Astrocyte (in vitro differentiated cells and primary cell): ENCODE data around the gene EEF1AKMT3. TPM values are rescaled to one million over a fixed set of nuclear protein-coding genes. Genes with fewer than 3 reads are reported as not detected.

Source experiments
- DNase-seq: peaks from one replicate; pipeline ENCODE4 v3.0.0-alpha.2; 2010; ENCODE audit warnings: low read depth
- FAIRE-seq: peaks from 2 replicates; lab custom pipeline; 2011; peaks lifted over from hg19 to GRCh38; lab: Jason Lieb, UNC
- H2AFZ ChIP-seq: 2 replicates; pipeline ENCODE4 v1.6.0; 2012; ENCODE audit warnings: low read depth, low read length, inconsistent platforms
- H3K27ac ChIP-seq: 2 replicates; pipeline ENCODE4 v1.5.1; 2011; ENCODE audit warnings: low read depth, low read length, inconsistent platforms
- H3K27me3 ChIP-seq: 2 replicates; pipeline ENCODE4 v1.6.0; 2011; ENCODE audit warnings: low read length, inconsistent platforms; ENCODE audit not compliant: insufficient read depth
- H3K36me3 ChIP-seq: 2 replicates; pipeline ENCODE4 v1.5.1; 2011; ENCODE audit warnings: low read length, inconsistent platforms; ENCODE audit not compliant: insufficient read depth
- H3K4me1 ChIP-seq: 2 replicates; pipeline ENCODE4 v1.5.1; 2011; ENCODE audit warnings: low read length, inconsistent platforms; ENCODE audit not compliant: insufficient read depth
- H3K4me2 ChIP-seq: 2 replicates; pipeline ENCODE4 v1.6.0; 2012; ENCODE audit warnings: low read length, inconsistent platforms
- H3K4me3 ChIP-seq: 2 replicates; pipeline ENCODE4 v1.5.1; 2011; ENCODE audit warnings: low read depth, mild to moderate bottlenecking, low read length, inconsistent platforms; ENCODE audit not compliant: insufficient read depth
- H3K79me2 ChIP-seq: 2 replicates; pipeline ENCODE4 v1.6.0; 2012; ENCODE audit warnings: mild to moderate bottlenecking, low read length, inconsistent platforms; ENCODE audit not compliant: insufficient read depth
- H3K9ac ChIP-seq: 2 replicates; pipeline ENCODE4 v1.6.0; 2012; ENCODE audit warnings: mild to moderate bottlenecking, low read length, inconsistent platforms
- H3K9me3 ChIP-seq: 2 replicates; pipeline ENCODE4 v1.5.1; 2012; ENCODE audit warnings: low read depth, mild to moderate bottlenecking, low read length, inconsistent platforms; ENCODE audit not compliant: insufficient read depth
- H4K20me1 ChIP-seq: 2 replicates; pipeline ENCODE4 v1.6.0; 2012; ENCODE audit warnings: low read length, inconsistent platforms; ENCODE audit not compliant: insufficient read depth
- H3K27ac Mint-ChIP-seq: one replicate; pipeline ENCODE4 v1.8.0; 2021; ENCODE audit warnings: mild to moderate bottlenecking, mixed read lengths; ENCODE audit not compliant: unreplicated experiment
- H3K27me3 Mint-ChIP-seq: one replicate; pipeline ENCODE4 v1.8.0; 2021; ENCODE audit warnings: low read depth, mixed read lengths; ENCODE audit not compliant: unreplicated experiment
- H3K36me3 Mint-ChIP-seq: one replicate; pipeline ENCODE4 v1.8.0; 2021; ENCODE audit warnings: low read depth, mixed read lengths; ENCODE audit not compliant: unreplicated experiment
- H3K4me1 Mint-ChIP-seq: one replicate; pipeline ENCODE4 v1.8.0; 2021; ENCODE audit warnings: low read depth, mixed read lengths; ENCODE audit not compliant: unreplicated experiment
- H3K4me3 Mint-ChIP-seq: one replicate; pipeline ENCODE4 v1.8.0; 2021; ENCODE audit warnings: mild to moderate bottlenecking, moderate library complexity, mixed read lengths; ENCODE audit not compliant: unreplicated experiment
- H3K9me3 Mint-ChIP-seq: one replicate; pipeline ENCODE4 v1.8.0; 2021; ENCODE audit warnings: mild to moderate bottlenecking, mixed read lengths; ENCODE audit not compliant: unreplicated experiment
- CTCF ChIP-seq: IDR thresholded peaks from 2 replicates; pipeline ENCODE4 v1.5.1; 2011; ENCODE audit warnings: low read depth, mild to moderate bottlenecking, inconsistent platforms, low read length, moderate library complexity; ENCODE audit not compliant: insufficient read depth
- EZH2 ChIP-seq: IDR thresholded peaks from 2 replicates; pipeline ENCODE4 v1.6.1; 2012; ENCODE audit warnings: mild to moderate bottlenecking, low read length, inconsistent platforms; ENCODE audit not compliant: insufficient read depth
- total RNA-seq: library from RNA; stranded (reverse); gene quantifications from 2 replicates; pipeline ENCODE4 v1.2.1, GENCODE V29; 2021

The EEF1AKMT3 gene
- total RNA-seq, 1 donor from 2014 or later, result 8.1 TPM

GRCh38 chr12:57740656-57741412 lies 31.6 kb upstream of the EEF1AKMT3 start:
- no peak for TF ChIP-seq CTCF
- TF ChIP-seq EZH2, result no peak
- no peak overlapping the region for H3K27ac ChIP-seq
- no peaks in the 10 kb centered on the region for H3K9me3 ChIP-seq
- H3K27me3 ChIP-seq, result peaks cover 50% of the 10 kb centered on the region
- Mint-ChIP-seq H3K36me3 (peaks cover 3% of the 10 kb centered on the region), H3K4me3 (no peak overlapping the region), H3K4me1 (peaks cover 14% of the 10 kb centered on the region), H3K9me3 (no peaks in the 10 kb centered on the region), H3K27me3 (peaks cover 32% of the 10 kb centered on the region), H3K27ac (no peak overlapping the region)
- H3K9ac ChIP-seq, result no peak overlapping the region
- no peak overlapping the region for H2AFZ ChIP-seq
- peaks cover 7% of the 10 kb centered on the region for H3K79me2 ChIP-seq
- no peak overlapping the region for H3K4me2 ChIP-seq
- FAIRE-seq, result no peak
- H3K4me1 ChIP-seq, result peaks cover 12% of the 10 kb centered on the region
- no peaks in the 10 kb centered on the region for H3K36me3 ChIP-seq
- H4K20me1 ChIP-seq, result peaks cover 9% of the 10 kb centered on the region
- DNase-seq, result no peak
- H3K4me3 ChIP-seq, result no peak overlapping the region

- Mint-ChIP-seq H3K36me3 (peaks cover 8% of the 10 kb centered on the region), H3K27me3 (peaks cover 29% of the 10 kb centered on the region), H3K4me3 (no peak overlapping the region), H3K4me1 (peaks cover 12% of the 10 kb centered on the region), H3K9me3 (no peaks in the 10 kb centered on the region), H3K27ac (no peak overlapping the region)
- Histone ChIP-seq H3K4me1 (peaks cover 12% of the 10 kb centered on the region), H4K20me1 (peaks cover 8% of the 10 kb centered on the region), H3K27ac (no peak overlapping the region), H2AFZ (no peak overlapping the region), H3K4me2 (no peak overlapping the region), H3K27me3 (peaks cover 44% of the 10 kb centered on the region), H3K9ac (no peak overlapping the region), H3K36me3 (peaks cover 2% of the 10 kb centered on the region), H3K79me2 (peaks cover 7% of the 10 kb centered on the region), H3K4me3 (no peak overlapping the region), H3K9me3 (no peaks in the 10 kb centered on the region)
- DNase-seq (no peak), FAIRE-seq (no peak)
- TF ChIP-seq CTCF, result no peak
- no peak for TF ChIP-seq EZH2
Measured at GRCh38 chr12:57741413-57741789, 31.0 kb upstream of the EEF1AKMT3 start.
